ENCODE data around the gene CASP6.
A peak's percentile ranks its signal among the peaks of the same experiment; 100 is the strongest.

The CASP6 gene

DNA sequence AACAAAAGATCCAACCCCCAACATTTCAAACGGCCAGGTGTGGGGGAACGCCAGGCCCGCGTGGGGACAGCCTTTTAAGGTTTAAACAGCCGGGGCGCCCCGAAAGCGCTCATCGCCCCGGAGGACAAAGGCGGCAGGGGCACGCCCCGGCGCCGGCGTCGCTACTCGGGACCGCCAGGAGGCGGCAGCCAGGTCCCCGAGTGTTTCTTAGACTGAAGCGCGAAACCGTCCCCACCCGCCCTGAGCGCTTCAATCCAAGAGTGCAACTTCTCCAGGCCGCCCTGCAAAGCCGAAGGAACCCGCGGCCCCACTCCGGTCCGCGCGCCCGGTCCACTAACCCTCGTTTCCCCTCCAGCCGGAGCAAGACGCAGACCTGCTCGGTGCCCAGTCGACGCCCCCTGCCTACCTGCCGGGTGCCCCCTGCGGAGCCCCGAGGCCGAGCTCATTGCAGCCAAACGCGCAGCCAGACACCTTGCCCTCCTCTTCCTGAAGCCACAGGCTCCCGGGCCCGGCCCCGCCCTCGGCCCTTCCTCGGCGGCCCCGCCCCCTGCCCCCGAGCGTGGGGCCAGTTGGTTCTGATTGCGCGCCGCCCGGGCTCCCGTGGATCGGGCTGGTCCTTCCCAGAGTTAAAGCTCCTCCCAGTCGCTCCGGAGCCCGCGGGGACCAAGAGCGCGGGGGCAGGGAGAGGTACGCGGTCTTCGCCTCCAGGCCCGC is at the start of gene CASP6:
CASP6 (minus strand) TSS at position 496 of the 714 bp plus-strand sequence; CDS start at position 446, 50 bp downstream.
- H3K27ac ChIP-seq, result peak within 1 kb of the TSS; percentile 67
- peak; percentile 66 for TF ChIP-seq CTCF (conservative IDR thresholded peaks at IDR 0.05)

- TF ChIP-seq CTCF (conservative IDR thresholded peaks at IDR 0.05), result no peak
- no peak overlapping the region for H3K27ac ChIP-seq
Observed at GRCh38 chr4:109752525-109752924, 49.3 kb upstream of the CASP6 start.

DNA sequence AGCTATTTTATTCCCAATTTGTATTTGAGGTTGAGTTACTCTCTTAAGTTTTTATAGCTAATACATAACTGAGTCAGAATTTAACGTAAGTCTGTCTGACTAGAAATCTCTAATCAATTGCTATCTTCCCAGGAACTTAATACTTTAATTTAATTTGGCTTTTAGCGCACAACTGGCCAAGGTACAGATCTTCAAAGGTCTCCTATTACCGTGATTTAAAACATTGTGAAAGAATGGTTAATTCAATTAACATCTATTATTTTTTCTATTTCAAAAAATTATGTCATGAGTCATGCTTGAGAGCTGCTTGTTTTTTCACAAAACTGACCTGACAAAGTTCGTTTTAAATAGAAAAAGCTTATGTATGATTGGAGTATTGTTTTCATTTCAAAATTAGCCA is 48.6 kb upstream of the CASP6 start:
- no peak for TF ChIP-seq CTCF (conservative IDR thresholded peaks at IDR 0.05)
- no peak overlapping the region for H3K27ac ChIP-seq

DNA sequence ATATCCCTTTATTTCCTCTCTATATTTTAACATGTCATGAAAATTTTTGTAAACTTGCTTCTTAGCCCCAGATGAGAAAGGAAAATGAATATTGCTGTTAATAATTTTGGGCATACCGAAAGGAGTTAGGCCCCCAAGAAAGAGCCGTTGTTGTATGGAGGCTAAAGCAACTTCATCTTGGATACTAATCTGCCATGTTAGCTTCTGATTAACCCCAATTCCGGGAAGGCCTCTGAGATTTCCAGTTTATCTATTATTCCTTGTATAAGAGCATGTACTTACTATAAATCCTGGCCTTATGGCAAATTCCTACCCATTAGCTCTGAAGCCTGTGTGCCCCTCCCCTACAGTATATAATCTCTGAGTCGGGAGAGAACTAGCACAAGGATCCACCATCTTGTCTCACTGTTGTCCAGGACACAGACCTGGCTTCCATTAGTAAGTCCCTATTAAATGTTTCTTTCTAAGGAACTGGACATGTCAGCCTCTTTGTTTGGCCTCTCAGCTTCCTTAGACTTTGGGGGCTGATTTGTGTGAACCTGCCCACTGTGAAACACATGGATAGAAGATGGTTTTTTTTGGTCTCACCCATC is 47.5 kb upstream of the CASP6 start:
- H3K27ac ChIP-seq, result no peak overlapping the region
- no peak for TF ChIP-seq CTCF (conservative IDR thresholded peaks at IDR 0.05)

GRCh38 chr4:109749388-109750082 is 46.3 kb upstream of the CASP6 start:
- no peak for TF ChIP-seq CTCF (conservative IDR thresholded peaks at IDR 0.05)
- no peak overlapping the region for H3K27ac ChIP-seq

- TF ChIP-seq CTCF (conservative IDR thresholded peaks at IDR 0.05), result no peak
- no peak overlapping the region for H3K27ac ChIP-seq
Observed at GRCh38 chr4:109748114-109748513, 44.9 kb upstream of the CASP6 start.

- no peak overlapping the region for H3K27ac ChIP-seq
- TF ChIP-seq CTCF (conservative IDR thresholded peaks at IDR 0.05), result no peak
Observed at GRCh38 chr4:109746728-109747127, 43.5 kb upstream of the CASP6 start.
